Gastrocnemius medialis (tissue), 4 donors: Measurements from ENCODE around the gene CHD1L.

Experiments used
- POLR2A ChIP-seq, 2 donors: fragments of 450-650 bp; IDR thresholded peaks; one replicate each; pipeline ENCODE4 v1.6.1; 2017; ENCODE audit warnings: antibody characterized with exemption in 2 of 2, mild to moderate bottlenecking in 2 of 2, moderate library complexity in 2 of 2
- TF ChIP-seq, protein P1 (sequence below), 5 experiments: fragments of 450-650 bp in 3 of 5; fragments of 200-600 bp in 2 of 5; sonication (generic) in 2 of 5; IDR thresholded peaks in 4 of 5; conservative IDR thresholded peaks in 1 of 5; 1 replicate in 4 of 5; 2 replicates in 1 of 5; pipeline ENCODE4 v1.5.1; 2016 to 2019; ENCODE audit warnings: antibody characterized with exemption in 5 of 5, mild to moderate bottlenecking in 3 of 5, moderate library complexity in 3 of 5

DNA sequence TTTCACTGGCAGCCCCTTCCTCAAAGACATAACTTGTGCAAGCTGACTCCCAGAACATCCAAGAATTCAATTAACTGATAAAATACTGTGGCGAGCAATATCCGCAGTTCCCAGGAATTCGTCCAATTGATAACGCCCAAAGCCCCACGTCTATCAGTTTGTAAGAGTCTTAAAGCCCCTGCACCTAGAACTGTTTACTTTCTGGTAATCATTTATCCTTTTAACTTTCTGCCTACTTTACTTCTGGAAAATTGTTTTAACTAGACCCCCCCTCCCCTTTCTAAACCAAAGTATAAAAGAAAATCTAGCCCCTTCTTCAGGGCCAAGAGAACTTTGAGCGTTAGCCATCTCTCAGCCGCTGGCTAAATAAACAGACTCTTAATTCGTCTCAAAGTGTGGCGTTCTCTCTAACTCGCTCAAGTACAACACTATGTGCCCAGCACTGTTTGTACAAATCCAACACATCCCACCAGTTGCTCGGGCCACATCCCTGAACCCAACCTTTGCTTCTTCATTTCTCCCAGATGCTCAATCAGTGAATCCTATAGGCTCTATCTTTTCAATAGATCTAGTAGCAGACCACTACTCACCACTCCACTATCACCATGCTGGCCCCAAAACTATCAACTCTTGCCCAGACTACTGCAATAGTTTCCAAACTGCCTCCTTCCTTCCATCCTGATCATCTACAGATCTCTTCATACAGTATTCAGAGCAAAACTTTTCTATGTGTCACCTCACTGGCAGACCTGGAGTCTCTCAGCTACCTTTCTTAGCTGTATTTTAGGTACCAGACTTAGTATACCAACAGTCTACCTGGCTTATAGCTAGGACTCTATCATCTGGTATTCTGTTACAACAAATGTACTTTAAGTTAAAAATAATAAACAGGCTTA, 3.3 kb upstream of the CHD1L start:
- TF ChIP-seq POLR2A (IDR thresholded peaks at IDR 0.05) = no peak
- TF ChIP-seq, protein P1, sequence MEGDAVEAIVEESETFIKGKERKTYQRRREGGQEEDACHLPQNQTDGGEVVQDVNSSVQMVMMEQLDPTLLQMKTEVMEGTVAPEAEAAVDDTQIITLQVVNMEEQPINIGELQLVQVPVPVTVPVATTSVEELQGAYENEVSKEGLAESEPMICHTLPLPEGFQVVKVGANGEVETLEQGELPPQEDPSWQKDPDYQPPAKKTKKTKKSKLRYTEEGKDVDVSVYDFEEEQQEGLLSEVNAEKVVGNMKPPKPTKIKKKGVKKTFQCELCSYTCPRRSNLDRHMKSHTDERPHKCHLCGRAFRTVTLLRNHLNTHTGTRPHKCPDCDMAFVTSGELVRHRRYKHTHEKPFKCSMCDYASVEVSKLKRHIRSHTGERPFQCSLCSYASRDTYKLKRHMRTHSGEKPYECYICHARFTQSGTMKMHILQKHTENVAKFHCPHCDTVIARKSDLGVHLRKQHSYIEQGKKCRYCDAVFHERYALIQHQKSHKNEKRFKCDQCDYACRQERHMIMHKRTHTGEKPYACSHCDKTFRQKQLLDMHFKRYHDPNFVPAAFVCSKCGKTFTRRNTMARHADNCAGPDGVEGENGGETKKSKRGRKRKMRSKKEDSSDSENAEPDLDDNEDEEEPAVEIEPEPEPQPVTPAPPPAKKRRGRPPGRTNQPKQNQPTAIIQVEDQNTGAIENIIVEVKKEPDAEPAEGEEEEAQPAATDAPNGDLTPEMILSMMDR (IDR thresholded peaks at IDR 0.05 in 4 of 5, conservative IDR thresholded peaks at IDR 0.05 in 1 of 5) = no peak
